HCT116 (cell line): ENCODE measurements around the gene RIMBP2. TPM values are rescaled to one million over a fixed set of nuclear protein-coding genes. Genes with fewer than 3 reads are reported as not detected.

Source experiments
- ATAC-seq: fragments of 200-7000 bp; cut with Tn5 transposase; 2 replicates; pipeline ENCODE4 v1.9.1; 2020; ENCODE audit warnings: mild to moderate bottlenecking, moderate library complexity
- BruUV-seq: library from RNA; stranded (reverse); fragments of 400-500 nt; replicated peaks from 2 replicates; lab custom pipeline; 2021; lab: Mats Ljungman, UMichigan
- CTCF ChIA-PET: fragments of 300-600 bp; sonication (Branson Sonifier 250); formaldehyde crosslinking; loops from one replicate; lab custom pipeline; 2021; ENCODE audit warnings: antibody characterized with exemption; lab: Charles Lee
- POLR2A ChIA-PET: fragments of 300-600, 350-600 bp; sonication (Branson Sonifier 250); formaldehyde crosslinking; loops from one replicate; lab custom pipeline; 2021; ENCODE audit warnings: antibody characterized with exemption; lab: Charles Lee
- RAD21 ChIA-PET, 2 experiments: fragments of 300-600 bp; sonication (Branson Sonifier 250); formaldehyde crosslinking; loops; one replicate each; lab custom pipeline; 2023; ENCODE audit warnings: low total read pairs in 2 of 2; ENCODE audit not compliant: uncharacterized antibody in 2 of 2, unreplicated experiment in 2 of 2, low non-redundant PET in 1 of 2; lab: Charles Lee
- DNase-seq: peaks from one replicate; pipeline ENCODE4 v3.0.0-alpha.2; 2010; ENCODE audit warnings: low read depth, low spot score
- H2AFZ ChIP-seq: fragments of 200-600 bp; shearing (Covaris generic), sonication (generic); 2 replicates; pipeline ENCODE4 v1.6.1; 2017; ENCODE audit warnings: low read depth, mixed run types, mixed read lengths, antibody characterized with exemption, low read length; ENCODE audit not compliant: poor library complexity, severe bottlenecking
- H3K27ac ChIP-seq: 2 replicates; pipeline ENCODE4 v1.5.1; 2012; ENCODE audit warnings: low read depth, low read length
- H3K27me3 ChIP-seq: fragments of 200-600 bp; sonication (generic); 2 replicates; pipeline ENCODE4 v1.6.1; 2016; ENCODE audit warnings: mixed run types, low read length, mixed read lengths; ENCODE audit not compliant: insufficient read depth
- H3K36me3 ChIP-seq, 2 experiments: fragments of 200-500 bp in 1 of 2; fragments of 200-600 bp in 1 of 2; sonication (Bioruptor generic) in 1 of 2; sonication (generic) in 1 of 2; 2 replicates each; pipeline versions ENCODE4 v1.5.1 to v1.6.1; 2014 to 2016; ENCODE audit warnings: low read length in 2 of 2, inconsistent platforms in 1 of 2, mixed read lengths in 1 of 2, mixed run types in 1 of 2; ENCODE audit not compliant: insufficient read depth in 2 of 2, control insufficient read depth in 1 of 2
- H3K4me1 ChIP-seq, 2 experiments: fragments of 200-600 bp in 1 of 2; sonication (generic) in 1 of 2; 2 replicates each; pipeline versions ENCODE4 v1.5.1 to v1.6.1; 2012 to 2017; ENCODE audit warnings: low read length in 2 of 2, inconsistent platforms in 1 of 2, mild to moderate bottlenecking in 1 of 2, mixed read lengths in 1 of 2, mixed run types in 1 of 2, moderate library complexity in 1 of 2; ENCODE audit not compliant: insufficient read depth in 2 of 2, control insufficient read depth in 1 of 2
- H3K4me2 ChIP-seq: fragments of 200-600 bp; sonication (generic); 2 replicates; pipeline ENCODE4 v1.6.1; 2017; ENCODE audit warnings: mixed run types, low read length, mixed read lengths
- H3K4me3 ChIP-seq, 2 experiments: fragments of 200-600 bp in 1 of 2; sonication (generic) in 1 of 2; replicated peaks in 1 of 2; 2 replicates each; pipeline ENCODE4 v1.5.1; 2011 to 2016; ENCODE audit warnings: low read length in 2 of 2, control low read depth in 1 of 2, low read depth in 1 of 2, mild to moderate bottlenecking in 1 of 2, mixed read lengths in 1 of 2, mixed run types in 1 of 2
- H3K79me2 ChIP-seq: fragments of 200-600 bp; sonication (generic); 2 replicates; pipeline ENCODE4 v1.6.1; 2017; ENCODE audit warnings: mild to moderate bottlenecking, mixed run types, low read length, moderate library complexity, mixed read lengths; ENCODE audit not compliant: insufficient read depth
- H3K9ac ChIP-seq: fragments of 200-600 bp; sonication (generic); 2 replicates; pipeline ENCODE4 v1.6.1; 2016; ENCODE audit warnings: low read length, mixed read lengths
- H3K9me2 ChIP-seq: fragments of 200-600 bp; sonication (generic), shearing (Covaris generic); 2 replicates; pipeline ENCODE4 v1.6.1; 2017; ENCODE audit warnings: mixed run types, mild to moderate bottlenecking, moderate library complexity; ENCODE audit not compliant: insufficient read depth
- H3K9me3 ChIP-seq, 2 experiments: fragments of 200-500 bp in 1 of 2; fragments of 200-600 bp in 1 of 2; sonication (Bioruptor generic) in 1 of 2; sonication (generic) in 1 of 2; 2 replicates each; pipeline ENCODE4 v1.6.1; 2014 to 2017; ENCODE audit warnings: low read length in 2 of 2, mixed read lengths in 2 of 2, inconsistent platforms in 1 of 2, low read depth in 1 of 2, mild to moderate bottlenecking in 1 of 2, mixed run types in 1 of 2, moderate library complexity in 1 of 2; ENCODE audit not compliant: control insufficient read depth in 1 of 2, insufficient read depth in 1 of 2
- H4K20me1 ChIP-seq: fragments of 200-600 bp; sonication (generic), shearing (Covaris generic); 2 replicates; pipeline ENCODE4 v1.6.1; 2017; ENCODE audit warnings: mixed run types, mild to moderate bottlenecking, moderate library complexity; ENCODE audit not compliant: insufficient read depth
- CBX3 ChIP-seq: IDR thresholded peaks from 2 replicates; pipeline ENCODE4 v1.6.1; 2012; ENCODE audit warnings: low read depth
- EGR1 ChIP-seq: IDR thresholded peaks from 2 replicates; pipeline ENCODE4 v1.6.1; 2012; ENCODE audit warnings: low read depth
- ELF1 ChIP-seq: IDR thresholded peaks from 2 replicates; pipeline ENCODE4 v1.6.1; 2012; ENCODE audit warnings: low read depth, borderline replicate concordance
- EZH2phosphoT487 ChIP-seq: fragments of 200-600 bp; IDR thresholded peaks from 2 replicates; pipeline ENCODE4 v1.6.1; 2018; ENCODE audit warnings: antibody characterized with exemption, borderline replicate concordance
- JUND ChIP-seq: IDR thresholded peaks from 2 replicates; pipeline ENCODE4 v1.6.1; 2012
- POLR2A ChIP-seq: IDR thresholded peaks from 2 replicates; pipeline ENCODE4 v1.7.0; 2011; ENCODE audit warnings: borderline replicate concordance; ENCODE audit not compliant: insufficient read depth, insufficient read length; ENCODE audit errors: extremely low read depth
- POLR2AphosphoS5 ChIP-seq: IDR thresholded peaks from 2 replicates; pipeline ENCODE4 v1.6.1; 2011; ENCODE audit warnings: mild to moderate bottlenecking, low read depth, low read length, moderate library complexity
- RAD21 ChIP-seq: IDR thresholded peaks from 2 replicates; pipeline ENCODE4 v1.6.1; 2012; ENCODE audit warnings: low read depth, mild to moderate bottlenecking
- SP1 ChIP-seq: IDR thresholded peaks from 2 replicates; pipeline ENCODE4 v1.6.1; 2012; ENCODE audit warnings: low read depth
- SRF ChIP-seq: IDR thresholded peaks from 2 replicates; pipeline ENCODE4 v1.6.1; 2012; ENCODE audit warnings: low read depth
- TCF7L2 ChIP-seq: IDR thresholded peaks from 2 replicates; pipeline ENCODE4 v1.7.0; 2011; ENCODE audit warnings: borderline replicate concordance, inconsistent platforms; ENCODE audit not compliant: insufficient read depth, insufficient read length; ENCODE audit errors: extremely low read depth
- YY1 ChIP-seq: IDR thresholded peaks from 2 replicates; pipeline ENCODE4 v1.6.1; 2011; ENCODE audit warnings: low read length, low read depth, moderate library complexity, mild to moderate bottlenecking; ENCODE audit not compliant: insufficient replicate concordance; ENCODE audit errors: extremely low read depth
- ZFX ChIP-seq: fragments of 450-650 bp; IDR thresholded peaks from 2 replicates; pipeline ENCODE4 v1.6.1; 2017
- ZNF274 ChIP-seq: fragments of 200-500 bp; sonication (Bioruptor generic); IDR thresholded peaks from 2 replicates; pipeline ENCODE4 v1.6.1; 2014; ENCODE audit warnings: mild to moderate bottlenecking, low read depth, low read length, inconsistent platforms
- intact Hi-C: fragments of 100-400 bp; cut with micrococcal nuclease; formaldehyde crosslinking; loops from 2 replicates; pipeline ENCODE4 v1.10.0; 2022
- total RNA-seq: library from RNA; stranded (reverse); gene quantifications from one replicate; pipeline ENCODE4 v1.2.1, GENCODE V29; 2021; ENCODE audit not compliant: unreplicated experiment
- TF ChIP-seq, protein P1 (sequence below): IDR thresholded peaks from 2 replicates; pipeline ENCODE4 v1.6.1; 2012
- TF ChIP-seq, protein P2 (sequence below): IDR thresholded peaks from 2 replicates; pipeline ENCODE4 v1.6.1; 2012; ENCODE audit warnings: low read depth
- TF ChIP-seq, protein P3 (sequence below), 3 experiments: fragments of 200-600 bp in 1 of 3; sonication (generic) in 1 of 3; IDR thresholded peaks in 2 of 3; conservative IDR thresholded peaks in 1 of 3; 2 replicates each; pipeline ENCODE4 v1.5.1; 2012 to 2017; ENCODE audit warnings: low read depth in 2 of 3, low read length in 2 of 3, antibody characterized with exemption in 1 of 3, borderline replicate concordance in 1 of 3, control low read depth in 1 of 3, mild to moderate bottlenecking in 1 of 3, mixed read lengths in 1 of 3, mixed run types in 1 of 3, moderate library complexity in 1 of 3; ENCODE audit not compliant: insufficient read depth in 1 of 3

RIMBP2 gene
- total RNA-seq, 1 experiment from 2014 or later, result not detected

- Histone ChIP-seq H3K4me1 (no peaks in the 10 kb centered on the region), H3K36me3 (no peaks in the 10 kb centered on the region), H2AFZ (no peak overlapping the region), H3K4me2 (no peak overlapping the region), H3K27ac (no peak overlapping the region), H3K9ac (no peak overlapping the region), H3K9me3 (no peaks in the 10 kb centered on the region), H3K4me3 (no peak overlapping the region), H3K79me2 (no peaks in the 10 kb centered on the region), H4K20me1 (no peaks in the 10 kb centered on the region), H3K9me2 (no peaks in the 10 kb centered on the region), H3K27me3 (peaks cover 18% of the 10 kb centered on the region)
- BruUV-seq, result no TSS peak
- intact Hi-C loops, result no loop called here
- TF ChIP-seq EGR1 (no peak), SRF (no peak), SP1 (no peak), YY1 (no peak), POLR2A (no peak), ZFX (no peak), TCF7L2 (no peak), ELF1 (no peak), RAD21 (no peak), ZNF274 (no peak), POLR2AphosphoS5 (no peak), EZH2phosphoT487 (no peak), JUND (no peak), CBX3 (no peak)
- TF ChIP-seq, protein P1, sequence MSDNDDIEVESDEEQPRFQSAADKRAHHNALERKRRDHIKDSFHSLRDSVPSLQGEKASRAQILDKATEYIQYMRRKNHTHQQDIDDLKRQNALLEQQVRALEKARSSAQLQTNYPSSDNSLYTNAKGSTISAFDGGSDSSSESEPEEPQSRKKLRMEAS, result no peak
- TF ChIP-seq, protein P2, sequence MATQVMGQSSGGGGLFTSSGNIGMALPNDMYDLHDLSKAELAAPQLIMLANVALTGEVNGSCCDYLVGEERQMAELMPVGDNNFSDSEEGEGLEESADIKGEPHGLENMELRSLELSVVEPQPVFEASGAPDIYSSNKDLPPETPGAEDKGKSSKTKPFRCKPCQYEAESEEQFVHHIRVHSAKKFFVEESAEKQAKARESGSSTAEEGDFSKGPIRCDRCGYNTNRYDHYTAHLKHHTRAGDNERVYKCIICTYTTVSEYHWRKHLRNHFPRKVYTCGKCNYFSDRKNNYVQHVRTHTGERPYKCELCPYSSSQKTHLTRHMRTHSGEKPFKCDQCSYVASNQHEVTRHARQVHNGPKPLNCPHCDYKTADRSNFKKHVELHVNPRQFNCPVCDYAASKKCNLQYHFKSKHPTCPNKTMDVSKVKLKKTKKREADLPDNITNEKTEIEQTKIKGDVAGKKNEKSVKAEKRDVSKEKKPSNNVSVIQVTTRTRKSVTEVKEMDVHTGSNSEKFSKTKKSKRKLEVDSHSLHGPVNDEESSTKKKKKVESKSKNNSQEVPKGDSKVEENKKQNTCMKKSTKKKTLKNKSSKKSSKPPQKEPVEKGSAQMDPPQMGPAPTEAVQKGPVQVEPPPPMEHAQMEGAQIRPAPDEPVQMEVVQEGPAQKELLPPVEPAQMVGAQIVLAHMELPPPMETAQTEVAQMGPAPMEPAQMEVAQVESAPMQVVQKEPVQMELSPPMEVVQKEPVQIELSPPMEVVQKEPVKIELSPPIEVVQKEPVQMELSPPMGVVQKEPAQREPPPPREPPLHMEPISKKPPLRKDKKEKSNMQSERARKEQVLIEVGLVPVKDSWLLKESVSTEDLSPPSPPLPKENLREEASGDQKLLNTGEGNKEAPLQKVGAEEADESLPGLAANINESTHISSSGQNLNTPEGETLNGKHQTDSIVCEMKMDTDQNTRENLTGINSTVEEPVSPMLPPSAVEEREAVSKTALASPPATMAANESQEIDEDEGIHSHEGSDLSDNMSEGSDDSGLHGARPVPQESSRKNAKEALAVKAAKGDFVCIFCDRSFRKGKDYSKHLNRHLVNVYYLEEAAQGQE, result no peak
- TF ChIP-seq, protein P3, sequence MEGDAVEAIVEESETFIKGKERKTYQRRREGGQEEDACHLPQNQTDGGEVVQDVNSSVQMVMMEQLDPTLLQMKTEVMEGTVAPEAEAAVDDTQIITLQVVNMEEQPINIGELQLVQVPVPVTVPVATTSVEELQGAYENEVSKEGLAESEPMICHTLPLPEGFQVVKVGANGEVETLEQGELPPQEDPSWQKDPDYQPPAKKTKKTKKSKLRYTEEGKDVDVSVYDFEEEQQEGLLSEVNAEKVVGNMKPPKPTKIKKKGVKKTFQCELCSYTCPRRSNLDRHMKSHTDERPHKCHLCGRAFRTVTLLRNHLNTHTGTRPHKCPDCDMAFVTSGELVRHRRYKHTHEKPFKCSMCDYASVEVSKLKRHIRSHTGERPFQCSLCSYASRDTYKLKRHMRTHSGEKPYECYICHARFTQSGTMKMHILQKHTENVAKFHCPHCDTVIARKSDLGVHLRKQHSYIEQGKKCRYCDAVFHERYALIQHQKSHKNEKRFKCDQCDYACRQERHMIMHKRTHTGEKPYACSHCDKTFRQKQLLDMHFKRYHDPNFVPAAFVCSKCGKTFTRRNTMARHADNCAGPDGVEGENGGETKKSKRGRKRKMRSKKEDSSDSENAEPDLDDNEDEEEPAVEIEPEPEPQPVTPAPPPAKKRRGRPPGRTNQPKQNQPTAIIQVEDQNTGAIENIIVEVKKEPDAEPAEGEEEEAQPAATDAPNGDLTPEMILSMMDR (IDR thresholded peaks at IDR 0.05 in 2 of 3, conservative IDR thresholded peaks at IDR 0.05 in 1 of 3; ENCODE audit: borderline replicate concordance in 1 of 3, insufficient read depth in 1 of 3, low read depth in 2 of 3, low read length in 2 of 3), result no peak
- ChIA-PET RAD21 (no interaction called here), CTCF (no interaction called here), POLR2A (no interaction called here)
- DNase-seq (no peak), ATAC-seq (no peak)
Measured at GRCh38 chr12:130698106-130698505, 18.0 kb downstream of the RIMBP2 start.
